Neural progenitor cell (in vitro differentiated cells): Measurements from ENCODE around the gene TPSAB1. TPM values are rescaled to one million over a fixed set of nuclear protein-coding genes. Genes with fewer than 3 reads are reported as not detected.

Experiments
- DNase-seq: peaks from one replicate; pipeline ENCODE4 v3.0.0-alpha.2; 2016; ENCODE audit warnings: low spot score
- H2AFZ ChIP-seq: fragments of 200-600 bp; sonication (generic); replicated peaks from 2 replicates; pipeline ENCODE4 v1.6.1; 2016; ENCODE audit warnings: antibody characterized with exemption
- H3F3A ChIP-seq: fragments of 200-600 bp; sonication (generic); 2 replicates; pipeline ENCODE4 v1.6.1; 2016; ENCODE audit warnings: antibody characterized with exemption, low read depth
- H3K27ac ChIP-seq: fragments of 200-600 bp; sonication (generic); 2 replicates; pipeline ENCODE4 v1.5.1; 2016; ENCODE audit warnings: mild to moderate bottlenecking
- H3K27me3 ChIP-seq: fragments of 200-600 bp; sonication (generic); 2 replicates; pipeline ENCODE4 v1.6.1; 2016; ENCODE audit warnings: mild to moderate bottlenecking, moderate library complexity
- H3K36me3 ChIP-seq: fragments of 200-600 bp; sonication (generic); 2 replicates; pipeline ENCODE4 v1.5.1; 2016
- H3K4me1 ChIP-seq: fragments of 200-600 bp; sonication (generic); 2 replicates; pipeline ENCODE4 v1.6.1; 2016; ENCODE audit warnings: mixed run types
- H3K4me2 ChIP-seq: fragments of 200-600 bp; sonication (generic); 2 replicates; pipeline ENCODE4 v1.6.1; 2016
- H3K4me3 ChIP-seq: fragments of 200-600 bp; sonication (generic); 2 replicates; pipeline ENCODE4 v1.5.1; 2016
- H3K79me2 ChIP-seq: fragments of 200-600 bp; sonication (generic); 2 replicates; pipeline ENCODE4 v1.6.1; 2016; ENCODE audit warnings: low read depth
- H3K9ac ChIP-seq: fragments of 200-600 bp; sonication (generic); 2 replicates; pipeline ENCODE4 v1.6.1; 2016
- H3K9me3 ChIP-seq: fragments of 200-600 bp; sonication (generic); 2 replicates; pipeline ENCODE4 v1.5.1; 2016; ENCODE audit warnings: low read depth
- H4K20me1 ChIP-seq: fragments of 200-600 bp; sonication (generic); 2 replicates; pipeline ENCODE4 v1.6.1; 2016; ENCODE audit warnings: low read depth
- H3K27ac Mint-ChIP-seq: 3 replicates; pipeline ENCODE4 v1.8.0; 2021; ENCODE audit warnings: mixed read lengths
- H3K27me3 Mint-ChIP-seq: 2 replicates; pipeline ENCODE4 v1.8.0; 2022; ENCODE audit warnings: low read depth, mild to moderate bottlenecking, inconsistent platforms, moderate library complexity, mixed read lengths; ENCODE audit not compliant: insufficient read depth
- H3K36me3 Mint-ChIP-seq: 3 replicates; pipeline ENCODE4 v1.8.0; 2021; ENCODE audit warnings: mixed read lengths
- H3K4me1 Mint-ChIP-seq: 3 replicates; pipeline ENCODE4 v1.8.0; 2021; ENCODE audit warnings: mixed read lengths
- H3K4me3 Mint-ChIP-seq: 3 replicates; pipeline ENCODE4 v1.8.0; 2021; ENCODE audit warnings: mild to moderate bottlenecking, moderate library complexity, mixed read lengths
- H3K9me3 Mint-ChIP-seq: 3 replicates; pipeline ENCODE4 v1.8.0; 2020; ENCODE audit warnings: mixed read lengths
- CTCF ChIP-seq: fragments of 200-600 bp; sonication (generic); IDR thresholded peaks from 2 replicates; pipeline ENCODE4 v1.5.1; 2017; ENCODE audit warnings: antibody characterized with exemption, mild to moderate bottlenecking
- EZH2 ChIP-seq: fragments of 200-600 bp; sonication (generic); IDR thresholded peaks from 2 replicates; pipeline ENCODE4 v1.6.1; 2017; ENCODE audit warnings: antibody characterized with exemption, mild to moderate bottlenecking, moderate library complexity
- EZH2phosphoT487 ChIP-seq: fragments of 200-600 bp; sonication (generic); IDR thresholded peaks from 2 replicates; pipeline ENCODE4 v1.6.1; 2017; ENCODE audit warnings: antibody characterized with exemption
- total RNA-seq: library from RNA; depleted of rRNA; stranded (reverse); fragments of >200 nt; gene quantifications from 2 replicates; pipeline ENCODE4 v1.2.3, GENCODE V29; 2015; ENCODE audit warnings: low replicate concordance

Gene TPSAB1
- total RNA-seq, 1 donor from 2014 or later, result not detected

GRCh38 chr16:1213231-1213630 is 27.3 kb upstream of the TPSAB1 start:
- H3K4me1 ChIP-seq, result no peaks in the 10 kb centered on the region
- H3F3A ChIP-seq, result no peaks in the 10 kb centered on the region
- TF ChIP-seq EZH2 (no peak), CTCF (no peak), EZH2phosphoT487 (no peak)
- no peaks in the 10 kb centered on the region for H3K79me2 ChIP-seq
- no peak overlapping the region for H3K4me2 ChIP-seq
- no peak overlapping the region for H3K9ac ChIP-seq
- no peaks in the 10 kb centered on the region for H3K27me3 ChIP-seq
- no peak overlapping the region for H3K4me3 ChIP-seq
- DNase-seq, result no peak
- Mint-ChIP-seq H3K9me3 (no peaks in the 10 kb centered on the region), H3K4me3 (no peak overlapping the region), H3K36me3 (no peaks in the 10 kb centered on the region), H3K27ac (no peak overlapping the region), H3K4me1 (no peaks in the 10 kb centered on the region), H3K27me3 (no peaks in the 10 kb centered on the region)
- H3K9me3 ChIP-seq, result no peaks in the 10 kb centered on the region
- no peak overlapping the region for H3K27ac ChIP-seq
- H4K20me1 ChIP-seq, result no peaks in the 10 kb centered on the region
- no peak overlapping the region for H2AFZ ChIP-seq
- H3K36me3 ChIP-seq, result no peaks in the 10 kb centered on the region

GRCh38 chr16:1213796-1214372 is 26.6 kb upstream of the TPSAB1 start:
- Histone ChIP-seq H3K27me3 (no peaks in the 10 kb centered on the region), H3K4me1 (no peaks in the 10 kb centered on the region), H3K9ac (no peak overlapping the region), H3K36me3 (no peaks in the 10 kb centered on the region), H3F3A (no peaks in the 10 kb centered on the region), H3K4me3 (no peak overlapping the region), H2AFZ (no peak overlapping the region), H4K20me1 (no peaks in the 10 kb centered on the region), H3K9me3 (no peaks in the 10 kb centered on the region), H3K4me2 (no peak overlapping the region), H3K79me2 (no peaks in the 10 kb centered on the region), H3K27ac (no peak overlapping the region)
- no peaks in the 10 kb centered on the region for H3K9me3 Mint-ChIP-seq
- no peak overlapping the region for H3K27ac Mint-ChIP-seq
- no peaks in the 10 kb centered on the region for H3K27me3 Mint-ChIP-seq
- no peaks in the 10 kb centered on the region for H3K4me1 Mint-ChIP-seq
- no peak for DNase-seq
- H3K36me3 Mint-ChIP-seq, result no peaks in the 10 kb centered on the region
- H3K4me3 Mint-ChIP-seq, result no peak overlapping the region
- TF ChIP-seq CTCF (no peak), EZH2 (no peak), EZH2phosphoT487 (no peak)

DNA sequence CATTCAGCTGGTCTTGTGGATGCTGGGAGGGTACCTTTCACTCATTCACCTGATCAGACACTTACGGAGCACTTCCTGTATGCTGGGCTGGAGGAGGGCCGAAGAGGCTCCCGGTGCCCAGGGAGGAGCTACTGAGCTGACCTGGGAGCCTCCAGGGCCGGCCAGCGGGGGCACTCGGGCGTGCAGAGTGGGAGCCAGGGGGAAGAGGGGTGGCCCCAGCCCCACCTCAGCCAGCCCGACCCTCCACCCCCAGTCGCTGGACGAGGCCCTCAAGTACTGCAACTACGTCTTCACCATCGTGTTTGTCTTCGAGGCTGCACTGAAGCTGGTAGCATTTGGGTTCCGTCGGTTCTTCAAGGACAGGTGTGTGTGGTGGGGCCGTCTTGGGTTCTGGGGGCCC is 25.8 kb upstream of the TPSAB1 start:
- Mint-ChIP-seq H3K27ac (no peak overlapping the region), H3K4me1 (no peaks in the 10 kb centered on the region), H3K36me3 (no peaks in the 10 kb centered on the region), H3K4me3 (no peak overlapping the region), H3K27me3 (no peaks in the 10 kb centered on the region), H3K9me3 (no peaks in the 10 kb centered on the region)
- no peaks in the 10 kb centered on the region for H4K20me1 ChIP-seq
- H3K9me3 ChIP-seq, result no peaks in the 10 kb centered on the region
- H3K27ac ChIP-seq, result no peak overlapping the region
- no peak for TF ChIP-seq EZH2
- TF ChIP-seq CTCF, result no peak
- no peak for TF ChIP-seq EZH2phosphoT487
- H3K36me3 ChIP-seq, result no peaks in the 10 kb centered on the region
- no peak overlapping the region for H3K4me3 ChIP-seq
- H3K79me2 ChIP-seq, result no peaks in the 10 kb centered on the region
- H3K9ac ChIP-seq, result no peak overlapping the region
- no peak overlapping the region for H3K4me2 ChIP-seq
- no peak overlapping the region for H2AFZ ChIP-seq
- no peak for DNase-seq
- H3F3A ChIP-seq, result no peaks in the 10 kb centered on the region
- no peaks in the 10 kb centered on the region for H3K27me3 ChIP-seq
- no peaks in the 10 kb centered on the region for H3K4me1 ChIP-seq
